Pons (tissue), 1 donor: ENCODE data around the gene SAPCD2.

Experiments
- DNase-seq: peaks from one replicate; pipeline ENCODE4 v3.0.0-alpha.2; 2016; ENCODE audit warnings: low spot score

SAPCD2 gene

DNA sequence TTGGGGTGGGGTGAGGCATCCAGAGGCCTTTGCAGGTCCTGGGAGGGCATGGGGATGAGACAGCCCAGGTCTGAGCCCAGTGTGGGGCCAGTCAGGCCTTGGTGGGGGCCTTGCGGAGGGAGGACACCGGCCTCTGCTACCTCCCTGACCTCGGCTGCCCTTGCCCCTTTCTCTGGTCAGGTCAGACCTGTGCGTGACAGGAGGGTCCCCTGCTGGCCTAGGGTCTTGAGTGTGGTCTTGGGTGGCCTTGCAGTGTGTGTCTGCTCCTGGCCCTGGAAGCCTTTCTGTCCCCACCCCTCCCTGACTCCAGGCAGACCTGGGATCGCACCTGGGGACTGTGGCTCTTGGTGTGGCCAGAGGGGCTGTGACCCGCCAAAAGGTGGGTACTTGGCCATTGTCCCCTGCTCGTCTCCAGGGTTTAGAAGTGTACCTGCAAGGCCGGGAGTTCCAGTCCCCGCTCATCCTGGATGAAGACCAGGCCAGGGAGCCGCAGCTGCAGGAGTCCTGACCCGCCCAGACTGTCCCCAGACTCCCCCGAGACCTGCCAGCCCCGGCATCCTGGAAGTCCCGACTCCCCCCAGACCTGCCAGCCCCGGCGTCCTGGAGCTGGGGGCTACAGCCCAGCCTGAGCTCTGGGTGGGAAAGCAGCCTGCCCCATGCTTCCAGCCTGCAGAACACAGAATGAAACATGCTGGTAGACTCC lies 12.0 kb upstream of the SAPCD2 start:
- DNase-seq = no peak

DNA sequence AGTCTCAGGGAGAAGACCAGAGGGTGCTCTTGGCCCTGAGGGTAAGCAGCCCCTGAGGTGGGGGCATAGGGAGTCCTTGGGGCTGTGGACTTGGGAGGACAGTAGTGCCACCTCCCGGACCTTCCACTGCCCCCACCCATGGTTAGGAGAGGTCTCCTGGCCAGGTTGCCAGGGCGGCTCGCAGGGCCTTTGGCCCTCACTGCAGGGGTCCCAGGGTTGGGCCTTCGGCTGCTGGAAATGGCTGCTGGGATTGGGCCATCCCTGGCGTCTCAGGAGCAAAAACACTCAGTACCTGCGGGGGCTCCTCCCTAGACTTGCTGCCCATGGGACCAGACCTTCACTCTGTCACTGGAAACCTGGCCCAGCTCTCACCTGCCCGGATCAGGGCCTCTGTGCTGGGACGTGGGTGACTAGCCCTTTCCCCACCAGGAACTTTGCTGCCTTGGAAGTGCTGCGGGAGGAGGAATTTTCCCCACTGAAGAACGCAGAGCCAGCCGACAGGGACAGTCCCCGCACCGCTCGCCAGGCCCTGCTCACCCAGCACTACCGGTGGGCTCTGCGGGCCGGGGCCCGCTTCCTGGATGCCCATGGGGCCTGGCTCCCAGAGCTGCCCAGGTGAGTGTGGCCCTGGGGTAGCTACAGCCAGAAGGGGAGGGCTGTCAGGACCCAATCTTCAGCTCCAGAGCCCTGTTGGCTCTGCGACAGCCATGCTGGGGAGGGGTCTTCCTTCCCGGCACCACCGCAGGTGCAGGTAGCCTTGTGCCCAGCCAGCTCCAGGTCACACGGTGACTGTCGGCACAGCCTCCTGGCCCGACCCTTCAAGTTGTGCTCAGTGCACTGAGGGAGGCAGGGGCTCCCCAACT lies 10.1 kb upstream of the SAPCD2 start:
- no peak for DNase-seq

DNA sequence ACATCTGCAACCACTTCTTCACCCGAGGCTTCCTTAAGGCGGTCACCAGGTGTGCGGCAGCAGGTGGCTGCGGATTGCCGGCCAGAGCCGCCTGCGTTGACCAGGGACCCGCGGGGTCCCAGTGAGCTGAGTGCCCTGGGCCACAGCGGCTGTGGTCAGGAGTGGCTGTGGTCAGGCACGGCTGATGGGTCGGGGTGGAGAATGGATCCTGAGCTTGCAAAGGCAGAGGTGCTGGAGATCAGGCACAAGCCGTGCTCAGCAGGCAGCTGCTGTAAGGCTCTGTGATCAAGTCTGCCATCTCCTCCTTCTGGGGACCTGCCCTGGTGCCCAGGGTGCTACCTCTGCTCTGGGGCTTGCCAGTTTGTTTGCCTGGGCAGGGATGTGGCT lies 9.0 kb upstream of the SAPCD2 start:
- DNase-seq = no peak

DNA sequence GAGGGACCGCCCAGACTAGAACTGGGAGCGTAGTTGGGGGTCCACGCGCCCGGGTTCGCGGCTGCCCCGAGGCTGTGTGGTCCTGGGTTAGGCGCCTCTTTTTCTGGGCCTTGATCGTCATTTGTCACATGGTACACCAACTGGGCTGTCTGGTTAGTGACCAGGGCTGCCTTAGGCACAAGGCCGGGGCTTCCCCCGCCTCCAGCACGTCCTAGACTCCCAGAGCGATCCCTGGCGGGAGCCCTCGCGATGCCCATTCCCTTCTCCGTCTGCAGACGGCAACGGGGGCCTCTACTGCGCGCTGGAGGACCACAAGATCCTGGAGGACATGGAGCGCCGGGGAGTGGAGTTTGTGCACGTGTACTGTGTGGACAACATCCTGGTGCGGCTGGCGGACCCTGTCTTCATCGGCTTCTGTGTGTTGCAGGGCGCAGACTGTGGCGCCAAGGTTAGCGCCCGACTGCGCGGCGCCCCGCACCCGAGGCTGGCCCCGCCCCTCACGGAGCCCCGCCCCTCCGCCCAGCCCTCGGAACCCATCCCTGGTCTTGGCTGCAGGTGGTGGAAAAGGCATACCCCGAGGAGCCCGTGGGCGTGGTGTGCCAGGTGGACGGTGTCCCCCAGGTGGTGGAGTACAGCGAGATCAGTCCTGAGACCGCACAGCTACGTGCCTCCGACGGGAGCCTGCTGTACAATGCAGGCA lies 8.5 kb upstream of the SAPCD2 start:
- DNase-seq = no peak

DNA sequence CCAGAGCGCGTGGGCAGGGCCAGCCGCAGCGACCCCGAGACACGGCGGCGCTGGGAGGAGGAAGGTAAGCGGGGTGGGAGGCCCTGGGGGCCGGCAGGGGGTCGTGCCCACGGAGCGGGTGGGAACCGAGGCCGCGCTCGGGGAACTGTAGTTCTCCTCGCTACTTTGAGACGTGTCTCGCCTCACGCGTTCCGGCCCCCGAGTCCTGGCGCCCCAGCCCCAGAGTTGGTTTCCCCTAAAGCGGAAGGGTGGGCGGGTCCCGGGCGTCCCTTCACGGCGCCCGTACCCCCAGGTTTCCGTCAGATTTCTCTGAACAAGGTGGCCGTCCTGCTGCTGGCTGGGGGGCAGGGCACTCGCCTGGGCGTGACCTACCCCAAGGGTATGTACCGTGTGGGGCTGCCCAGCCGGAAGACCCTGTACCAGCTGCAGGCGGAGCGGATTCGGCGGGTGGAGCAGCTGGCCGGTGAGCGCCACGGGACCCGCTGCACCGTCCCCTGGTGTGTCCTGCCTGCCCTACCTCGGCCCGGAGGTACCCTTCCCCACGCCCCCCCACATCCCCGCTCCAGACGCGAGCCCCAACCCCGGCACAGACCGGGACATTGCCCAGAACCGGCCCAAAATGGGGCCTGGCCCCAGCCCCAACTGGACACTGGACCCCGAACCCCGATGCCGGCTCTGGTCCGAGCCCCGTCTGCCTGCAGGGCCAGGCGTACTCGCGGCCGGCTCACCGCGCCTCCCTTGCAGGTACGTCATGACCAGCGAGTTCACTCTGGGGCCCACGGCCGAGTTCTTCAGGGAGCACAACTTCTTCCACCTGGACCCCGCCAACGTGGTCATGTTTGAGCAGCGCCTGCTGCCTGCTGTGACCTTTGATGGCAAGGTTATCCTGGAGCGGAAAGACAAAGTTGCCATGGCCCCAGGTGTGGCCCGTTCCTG lies 7.7 kb upstream of the SAPCD2 start:
- DNase-seq = no peak

DNA sequence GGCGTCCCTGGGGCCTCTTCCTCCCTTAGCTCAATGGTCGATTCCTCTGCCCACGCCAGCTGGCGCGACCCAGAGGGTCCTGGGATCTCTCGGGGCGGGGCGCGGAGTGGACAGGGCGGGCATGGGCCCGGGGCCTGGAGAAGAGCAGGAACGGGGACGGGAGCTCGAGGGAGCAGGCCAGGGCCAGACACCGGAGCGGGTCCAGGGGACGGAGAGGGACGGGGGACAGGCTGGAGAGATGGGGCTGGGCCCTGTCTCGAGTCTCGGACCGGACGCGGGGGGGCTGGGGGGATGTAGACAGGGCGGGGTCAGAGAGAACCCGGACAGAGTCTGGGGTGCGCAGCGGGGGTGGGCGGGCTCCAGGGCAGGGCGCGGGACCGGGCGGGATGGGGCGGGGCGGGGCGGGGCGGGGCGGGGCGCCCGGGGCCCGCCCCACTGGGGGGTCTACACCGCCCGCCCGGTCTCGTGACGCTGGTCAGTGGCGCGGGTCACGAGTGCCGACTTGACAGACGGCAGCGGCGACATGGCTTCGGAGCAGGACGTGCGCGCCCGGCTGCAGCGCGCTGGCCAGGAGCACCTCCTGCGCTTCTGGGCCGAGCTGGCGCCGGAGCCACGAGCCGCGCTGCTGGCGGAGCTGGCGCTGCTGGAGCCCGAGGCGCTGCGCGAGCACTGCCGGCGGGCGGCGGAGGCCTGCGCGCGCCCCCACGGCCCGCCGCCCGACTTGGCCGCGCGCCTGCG lies 6.8 kb upstream of the SAPCD2 start, which contains the start of gene UAP1L1:
Gene UAP1L1, plus strand, starts transcription at position 508 of the 738 bp plus-strand sequence. Its CDS starts 16 bp downstream, at position 524.
- DNase-seq = peak; percentile 59

DNA sequence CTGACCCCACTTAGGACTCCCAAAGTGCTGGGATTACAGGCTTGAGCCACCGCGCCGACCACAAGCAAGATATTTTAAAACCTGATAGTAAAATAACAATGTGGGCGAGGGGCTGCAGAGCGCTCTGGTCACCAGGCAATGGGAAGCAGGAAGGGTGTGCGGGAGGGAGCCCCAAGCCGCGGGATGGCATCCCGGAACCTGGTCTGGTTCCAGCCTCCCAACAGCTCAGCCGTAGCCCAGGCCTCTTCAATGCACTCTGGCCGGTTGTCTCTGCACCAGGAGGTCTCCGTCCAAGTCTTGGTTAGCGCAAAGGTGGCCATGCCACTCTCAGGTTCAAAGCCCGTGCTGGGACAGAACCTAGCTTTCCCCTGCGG lies 6.3 kb upstream of the SAPCD2 start:
- no peak for DNase-seq

DNA sequence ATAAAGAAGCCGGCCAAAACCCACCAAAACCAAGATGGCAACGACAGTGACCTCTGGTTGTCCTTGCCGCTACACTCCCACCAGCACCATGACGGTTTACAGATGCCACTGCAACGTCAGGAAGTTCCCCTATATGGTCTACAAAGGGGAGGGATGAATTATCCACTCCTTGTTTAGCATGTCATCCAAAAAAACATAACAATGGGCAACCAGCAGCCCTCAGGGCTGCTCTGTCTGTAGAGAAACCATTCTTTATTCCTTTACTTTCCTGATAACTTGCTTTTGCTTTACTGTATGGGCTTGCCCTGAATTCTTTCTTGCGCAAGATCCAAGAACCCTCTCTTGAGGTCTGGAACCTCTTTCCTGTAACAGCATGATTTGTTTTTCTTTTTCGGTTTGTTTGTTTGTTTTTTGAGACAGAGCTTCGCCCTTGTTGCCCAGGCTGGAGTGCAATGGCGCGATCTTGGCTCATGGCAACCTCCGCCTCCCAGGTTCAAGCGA lies 5.0 kb upstream of the SAPCD2 start:
- no peak for DNase-seq

DNA sequence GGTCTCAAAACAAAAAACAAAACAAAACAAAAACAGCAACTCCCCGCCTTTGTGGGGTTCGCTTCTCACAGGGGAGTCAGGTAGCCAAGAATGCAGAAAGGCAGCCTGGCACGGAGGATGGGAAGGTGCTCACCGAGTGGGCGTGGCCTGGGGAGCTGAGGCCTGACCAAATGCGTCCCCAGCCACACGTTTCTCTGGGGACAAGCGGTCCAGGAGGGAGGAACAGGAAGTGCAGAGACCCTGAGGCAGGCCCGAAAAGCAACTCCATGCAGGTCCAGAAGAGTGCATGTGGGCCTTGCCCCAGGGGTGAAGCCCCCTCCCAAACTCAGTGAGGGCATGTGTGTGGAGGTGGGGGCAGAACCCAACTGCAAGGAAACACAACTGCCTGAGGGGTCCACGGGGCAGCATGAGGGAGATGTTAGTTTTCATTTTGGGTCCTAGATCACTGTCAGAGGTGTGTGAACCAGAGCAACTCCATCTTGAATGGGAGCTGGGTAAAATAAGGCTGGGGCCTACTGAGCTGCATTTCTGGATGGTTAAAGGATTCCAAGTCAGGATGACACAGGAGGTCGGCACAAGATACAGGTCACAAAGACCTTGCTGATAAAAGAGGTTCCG lies 4.4 kb upstream of the SAPCD2 start:
- DNase-seq = no peak

DNA sequence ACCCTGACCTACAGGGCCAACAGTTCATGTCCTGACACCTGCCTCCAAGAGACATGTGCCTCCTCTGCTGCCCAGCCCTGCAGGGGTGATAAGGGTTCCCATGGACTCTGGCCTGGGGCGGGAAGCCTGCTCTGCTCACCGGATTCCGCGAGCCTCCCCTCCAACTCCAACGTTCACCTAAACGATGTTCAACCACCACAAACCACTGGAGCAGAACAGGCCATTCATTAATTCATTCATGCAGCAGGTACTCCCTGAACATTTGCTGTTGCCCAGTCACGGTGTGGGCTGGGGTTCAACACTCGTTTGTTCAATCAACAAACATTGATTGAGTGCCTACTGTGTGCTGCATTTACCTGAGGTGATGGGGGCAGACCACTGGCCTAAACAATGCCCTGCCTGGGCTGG lies 3.6 kb upstream of the SAPCD2 start:
- no peak for DNase-seq

DNA sequence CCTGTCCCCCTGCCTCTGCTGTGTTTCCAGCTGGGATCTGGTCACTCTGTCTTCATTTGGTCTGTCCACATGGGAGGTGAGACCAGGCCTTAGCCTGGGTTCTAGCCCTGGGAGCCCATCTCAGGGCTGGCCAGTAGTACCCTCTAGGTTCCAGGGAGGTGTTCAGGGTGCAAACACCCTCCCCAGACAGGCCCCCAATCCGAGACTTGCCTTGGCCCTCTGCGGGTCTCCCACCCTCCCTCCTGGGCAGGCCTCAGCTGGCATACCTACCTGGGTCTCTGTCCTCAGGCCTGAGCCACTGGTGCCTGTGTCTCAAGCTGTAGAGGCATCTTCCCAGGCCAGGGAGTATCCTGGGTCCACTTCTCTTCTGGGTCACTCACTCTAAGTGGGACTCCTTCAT lies 925 bp upstream of the SAPCD2 start:
- DNase-seq = no peak

DNA sequence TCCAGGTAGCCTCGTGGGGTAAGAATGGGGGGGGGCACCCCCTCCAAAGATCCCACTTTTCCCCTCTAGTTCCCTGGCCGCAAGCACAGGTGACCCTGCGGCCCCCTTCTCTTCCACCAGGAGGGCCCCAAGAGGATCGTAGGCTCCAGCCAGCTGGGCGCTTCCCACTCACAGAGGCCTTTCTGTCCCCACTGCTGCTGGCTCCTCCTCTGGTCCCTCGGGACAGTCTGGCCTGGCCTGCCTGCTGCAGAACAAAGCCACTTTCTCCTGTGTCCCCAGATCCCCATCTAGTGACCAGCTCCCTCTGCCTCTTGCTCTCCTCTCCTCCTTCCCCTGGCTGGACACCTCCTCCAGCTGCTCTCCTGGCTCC lies 534 bp upstream of the SAPCD2 start:
- DNase-seq = peak; percentile 96

DNA sequence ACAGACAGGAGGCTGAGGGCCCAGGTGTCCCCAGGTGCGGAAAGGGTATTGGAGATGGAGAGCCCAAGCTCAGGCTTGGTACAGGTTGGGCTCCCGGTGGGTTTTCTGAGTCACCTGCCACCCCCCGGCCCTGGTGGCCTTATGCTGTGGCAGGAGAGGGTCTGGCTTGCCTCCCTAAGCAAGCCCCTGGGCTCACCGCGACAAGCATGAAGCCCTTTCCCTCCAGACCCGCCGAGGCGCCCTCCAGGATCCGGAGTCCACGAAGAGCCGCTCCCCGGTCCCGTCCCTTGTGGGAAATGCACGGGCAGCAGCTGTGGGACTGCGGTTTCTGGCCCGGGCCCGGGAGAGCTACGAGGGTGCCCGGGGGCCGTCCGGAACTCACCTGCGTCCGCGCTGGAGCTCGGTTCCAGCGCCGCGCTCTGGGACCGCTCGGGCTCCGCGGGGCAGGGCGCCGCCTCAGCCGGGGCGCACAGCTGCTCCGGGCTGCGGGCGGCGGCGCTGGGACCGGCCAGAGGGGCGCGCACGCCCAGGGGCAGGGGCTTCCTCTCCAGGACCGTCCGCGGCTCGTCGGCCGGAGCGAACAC lies 757 bp downstream of the SAPCD2 start:
- DNase-seq = no peak

DNA sequence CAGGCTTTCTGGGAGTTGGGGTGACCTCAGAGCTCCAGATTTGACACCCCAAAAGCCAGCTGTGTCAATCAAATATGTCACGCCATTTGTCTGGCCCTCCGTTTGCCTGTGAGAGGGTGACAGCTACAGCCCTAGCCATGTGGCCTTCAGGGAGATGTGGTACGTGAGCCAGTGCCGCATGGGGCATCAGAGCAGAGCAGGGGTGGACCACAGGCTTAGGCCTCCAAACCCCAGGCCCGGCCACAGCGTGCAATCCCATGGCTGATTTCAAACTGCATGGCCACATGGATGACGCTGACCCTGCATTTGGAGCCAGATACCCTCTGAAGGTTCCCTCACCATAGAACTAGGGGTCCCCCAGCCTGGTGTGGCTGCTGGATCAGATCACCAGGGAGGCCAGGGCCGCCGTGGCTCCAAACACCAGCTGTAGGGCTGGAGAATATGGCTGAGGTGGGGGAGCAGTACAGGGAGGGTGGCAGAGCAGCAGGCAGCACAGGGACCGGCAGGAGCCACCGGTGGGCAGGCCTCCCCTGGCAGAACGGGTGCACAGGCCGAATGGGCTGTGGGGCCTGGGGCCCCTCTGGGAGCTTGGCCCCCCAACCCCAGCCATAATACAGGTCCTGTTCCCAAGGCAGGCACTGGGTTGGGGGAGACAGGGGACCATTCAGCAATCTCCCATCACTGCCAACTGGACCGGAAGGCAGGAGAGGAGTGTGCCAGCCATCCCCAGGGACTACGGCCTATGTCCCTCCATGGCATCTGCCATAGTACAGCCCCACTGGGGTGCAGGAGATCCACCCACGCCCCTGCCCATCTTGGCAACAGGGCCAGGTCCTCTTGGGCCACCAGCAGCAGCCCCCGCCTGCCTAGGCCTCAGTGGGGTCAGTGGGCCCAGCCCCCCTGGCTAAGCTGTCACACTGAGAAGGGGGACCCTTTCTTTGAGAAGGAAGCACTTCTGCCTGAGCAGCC lies 1.5 kb downstream of the SAPCD2 start:
- no peak for DNase-seq

DNA sequence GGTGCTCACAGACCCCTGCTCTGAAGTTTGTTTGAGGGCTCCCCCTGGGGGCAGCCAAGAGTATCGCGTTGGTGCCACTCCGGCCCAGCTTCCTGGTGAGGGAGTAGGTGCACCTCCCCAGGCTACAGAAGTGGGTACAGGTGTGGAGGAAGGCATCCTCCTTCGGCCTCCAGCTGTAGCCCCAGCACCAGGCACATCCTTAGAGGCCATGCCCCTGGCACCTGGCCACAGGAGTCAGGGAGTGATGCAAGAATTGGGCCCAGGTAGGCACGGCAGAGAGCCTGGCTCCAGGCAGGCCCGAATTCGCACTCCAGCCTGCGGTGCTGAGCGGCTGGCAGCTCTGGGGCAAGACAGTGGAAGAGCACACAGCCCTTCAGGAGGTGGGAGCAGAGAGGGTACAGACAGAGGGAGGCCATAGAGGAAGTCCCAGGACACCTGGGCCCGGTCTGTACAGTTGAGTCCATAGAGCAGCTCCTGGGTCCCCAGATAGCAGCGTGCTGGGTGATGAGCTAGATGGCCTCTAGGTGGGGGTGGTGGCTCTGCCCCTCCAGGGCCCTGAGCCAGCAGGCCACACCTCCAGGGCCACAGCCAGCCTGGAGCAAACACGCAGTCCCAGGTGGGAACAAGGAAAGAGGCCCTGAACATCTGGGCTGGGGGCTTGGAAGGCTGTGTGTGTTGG lies 2.4 kb downstream of the SAPCD2 start:
- peak; percentile 85 for DNase-seq

DNA sequence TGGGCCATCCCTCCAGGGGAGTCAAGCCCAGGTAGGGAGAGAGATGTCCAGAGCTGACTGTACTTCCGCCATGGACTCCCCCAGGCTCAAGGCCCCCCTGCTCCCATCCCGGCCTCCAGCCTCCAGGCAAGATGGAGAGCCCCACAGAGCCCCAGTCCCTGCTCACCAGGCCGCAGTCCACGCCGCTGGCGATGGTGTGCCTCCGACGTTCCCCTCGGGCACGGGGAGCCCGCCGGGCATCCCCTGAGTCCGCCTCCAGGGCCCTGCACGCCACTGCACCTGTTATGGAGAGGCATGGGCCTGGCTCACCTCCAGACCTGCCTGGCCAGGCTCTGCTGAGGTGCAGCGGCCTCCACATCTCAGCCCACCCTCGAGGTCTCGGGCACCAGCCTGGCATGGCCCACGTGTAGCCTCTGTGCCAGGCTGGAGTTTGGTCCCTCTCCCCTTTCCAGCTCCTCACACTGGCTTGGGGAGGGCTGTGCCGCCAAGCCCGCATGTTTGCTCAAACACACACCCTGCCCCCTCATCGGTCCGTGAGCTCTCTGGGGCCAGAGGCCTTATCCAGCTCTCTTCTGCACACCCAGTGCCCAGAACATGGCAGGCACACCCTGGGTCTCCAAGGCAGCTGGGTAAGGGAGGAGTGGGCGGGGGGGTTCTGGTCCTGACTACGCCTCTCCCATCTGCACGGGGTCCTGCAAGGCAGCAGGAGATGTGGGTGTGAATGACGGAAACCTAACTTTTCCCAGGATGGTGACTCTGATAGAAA lies 4.1 kb downstream of the SAPCD2 start:
- DNase-seq = no peak

DNA sequence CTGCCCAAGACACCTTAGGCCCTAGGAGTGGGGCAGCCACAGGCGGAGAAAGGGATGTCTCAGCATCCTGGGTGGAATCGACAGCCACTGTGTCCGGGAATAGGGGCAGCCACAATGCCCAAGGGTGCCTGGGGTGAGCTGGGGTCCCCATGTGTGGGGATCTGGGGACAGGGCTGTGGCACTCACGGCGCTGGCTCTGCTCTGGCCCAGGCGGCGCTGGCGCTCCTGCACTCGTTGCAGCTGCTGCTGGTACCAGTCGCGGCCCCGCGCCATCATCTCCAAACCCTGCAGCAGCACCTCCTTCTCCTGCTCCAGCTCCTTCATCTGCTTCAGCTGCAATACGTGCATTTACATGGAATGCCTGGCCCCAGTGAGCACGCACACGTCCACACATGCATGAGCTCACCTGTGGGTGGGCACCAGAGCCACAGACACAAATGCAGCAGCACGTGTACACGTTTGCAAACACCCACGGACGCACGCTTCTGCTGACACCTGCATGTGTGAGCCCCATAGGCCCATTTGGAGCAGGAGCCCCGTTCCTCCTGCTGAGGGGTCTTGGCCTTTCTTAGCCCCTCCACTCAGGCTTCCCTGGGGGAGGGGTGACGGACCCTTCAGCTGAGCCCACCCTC lies 4.9 kb downstream of the SAPCD2 start:
- DNase-seq = no peak
